Urinary bladder (tissue), 4 donors: ENCODE results near the gene ACAN. TPM values are rescaled to one million over a fixed set of nuclear protein-coding genes. Genes with fewer than 3 reads are reported as not detected.

Source experiments
- DNase-seq: peaks from one replicate; pipeline ENCODE4 v3.0.0-alpha.2; 2015; ENCODE audit errors: extremely low spot score
- H3K27ac ChIP-seq: one replicate; pipeline ENCODE4 v1.5.1; 2013; ENCODE audit warnings: low read depth, mild to moderate bottlenecking, moderate library complexity
- H3K36me3 ChIP-seq: one replicate; pipeline ENCODE4 v1.6.1; 2013; ENCODE audit warnings: mild to moderate bottlenecking, moderate library complexity; ENCODE audit not compliant: insufficient read depth
- H3K4me1 ChIP-seq: one replicate; pipeline ENCODE4 v1.6.1; 2013; ENCODE audit warnings: mild to moderate bottlenecking, moderate library complexity; ENCODE audit not compliant: insufficient read depth
- H3K4me3 ChIP-seq: one replicate; pipeline ENCODE4 v1.5.1; 2013; ENCODE audit warnings: low read depth, low read length
- WGBS: extraction: QIAGEN DNeasy Blood & Tissue Kit; methylation state at CpG from one replicate; pipeline ENCODE4 v1.1.7; 2013; 5-methylcytosine and 5-hydroxymethylcytosine counted together
- polyA plus RNA-seq: library from polyadenylated mRNA; stranded (reverse); fragments of 200-250 nt; gene quantifications from one replicate; pipeline ENCODE4 v1.2.3, GENCODE V29; 2013
- total RNA-seq: library from RNA; depleted of rRNA; stranded (reverse); fragments of >200 nt; gene quantifications from one replicate; pipeline ENCODE4 v1.2.3, GENCODE V29; 2014
- donor health status: healthy with polysubstance abuse.
- donor health status: healthy.

Gene ACAN
- 5.0 TPM for total RNA-seq
- 0.71 TPM for polyA plus RNA-seq

GRCh38 chr15:88803241-88803919 is at the start of gene ACAN:
Gene ACAN, plus strand, starts transcription at chr15:88803436. Its CDS starts 32,771 bp downstream, at chr15:88836207.
- H3K4me3 ChIP-seq, result peak within 1 kb of the TSS; percentile 7
- H3K27ac ChIP-seq, result no peak within 1 kb of the TSS
- 2% methylated on average over 61 of the region's 61 CpGs for WGBS
- no peaks in the 10 kb centered on the region for H3K36me3 ChIP-seq
- DNase-seq, result no peak
- H3K4me1 ChIP-seq, result no peaks in the 10 kb centered on the region

- Histone ChIP-seq H3K36me3 (no peaks in the 10 kb centered on the region), H3K4me3 (no peak overlapping the region), H3K27ac (no peak overlapping the region), H3K4me1 (no peaks in the 10 kb centered on the region)
- no peak for DNase-seq
- WGBS, result 77% methylated on average over 4 of the region's 4 CpGs
Measured at GRCh38 chr15:88756521-88756920, 46.7 kb upstream of the ACAN start.

GRCh38 chr15:88756921-88757320 is 46.3 kb upstream of the ACAN start:
- Histone ChIP-seq H3K36me3 (no peaks in the 10 kb centered on the region), H3K4me1 (no peaks in the 10 kb centered on the region), H3K4me3 (no peak overlapping the region), H3K27ac (no peak overlapping the region)
- 82% methylated on average over 3 of the region's 3 CpGs for WGBS
- DNase-seq, result no peak

GRCh38 chr15:88759872-88760271 is 43.4 kb upstream of the ACAN start:
- H3K4me3 ChIP-seq, result no peak overlapping the region
- no peak overlapping the region for H3K27ac ChIP-seq
- DNase-seq, result no peak
- H3K36me3 ChIP-seq, result no peaks in the 10 kb centered on the region
- H3K4me1 ChIP-seq, result no peaks in the 10 kb centered on the region
- 52% methylated on average over 1 of the region's 1 CpG for WGBS

GRCh38 chr15:88764448-88764847 is 38.8 kb upstream of the ACAN start:
- WGBS, result 91% methylated on average over 1 of the region's 1 CpG
- DNase-seq, result no peak
- no peaks in the 10 kb centered on the region for H3K4me1 ChIP-seq
- no peak overlapping the region for H3K27ac ChIP-seq
- no peaks in the 10 kb centered on the region for H3K36me3 ChIP-seq
- no peak overlapping the region for H3K4me3 ChIP-seq

GRCh38 chr15:88765212-88765611 is 38.0 kb upstream of the ACAN start:
- Histone ChIP-seq H3K4me3 (no peak overlapping the region), H3K36me3 (no peaks in the 10 kb centered on the region), H3K27ac (no peak overlapping the region), H3K4me1 (no peaks in the 10 kb centered on the region)
- WGBS, result 69% methylated on average over 2 of the region's 2 CpGs
- DNase-seq, result no peak

GRCh38 chr15:88769161-88769971 is 33.9 kb upstream of the ACAN start:
- whole genome bisulfite sequencing, result 6% methylated on average over 38 of the region's 38 CpGs
- Histone ChIP-seq H3K36me3 (no peaks in the 10 kb centered on the region), H3K4me1 (no peaks in the 10 kb centered on the region), H3K27ac (no peak overlapping the region), H3K4me3 (no peak overlapping the region)
- no peak for DNase-seq

GRCh38 chr15:88775776-88776175 is 27.5 kb upstream of the ACAN start:
- Histone ChIP-seq H3K27ac (no peak overlapping the region), H3K4me1 (no peaks in the 10 kb centered on the region), H3K36me3 (no peaks in the 10 kb centered on the region), H3K4me3 (no peak overlapping the region)
- 92% methylated on average over 4 of the region's 4 CpGs for WGBS
- no peak for DNase-seq

GRCh38 chr15:88776646-88777045 is 26.6 kb upstream of the ACAN start:
- no peak for DNase-seq
- WGBS, result 73% methylated on average over 3 of the region's 3 CpGs
- H3K4me1 ChIP-seq, result no peaks in the 10 kb centered on the region

GRCh38 chr15:88779944-88780343 is 23.3 kb upstream of the ACAN start:
- Histone ChIP-seq H3K36me3 (no peaks in the 10 kb centered on the region), H3K27ac (no peak overlapping the region), H3K4me1 (no peaks in the 10 kb centered on the region), H3K4me3 (no peak overlapping the region)
- DNase-seq, result no peak
- WGBS, result 92% methylated on average over 1 of the region's 1 CpG

More at GRCh38 chr15:88776646-88777045, 26.6 kb upstream of the ACAN start:
- H3K4me3 ChIP-seq, result no peak overlapping the region
- H3K27ac ChIP-seq, result no peak overlapping the region
- H3K36me3 ChIP-seq, result no peaks in the 10 kb centered on the region

GRCh38 chr15:88782465-88782864 is 20.8 kb upstream of the ACAN start:
- Histone ChIP-seq H3K27ac (no peak overlapping the region), H3K4me1 (no peaks in the 10 kb centered on the region), H3K36me3 (no peaks in the 10 kb centered on the region), H3K4me3 (no peak overlapping the region)
- DNase-seq, result no peak
- 71% methylated on average over 8 of the region's 8 CpGs for WGBS

GRCh38 chr15:88785217-88785616 is 18.0 kb upstream of the ACAN start:
- H3K4me1 ChIP-seq, result no peaks in the 10 kb centered on the region
- WGBS, result 69% methylated on average over 2 of the region's 2 CpGs
- no peak overlapping the region for H3K4me3 ChIP-seq
- DNase-seq, result no peak
- no peak overlapping the region for H3K27ac ChIP-seq
- no peaks in the 10 kb centered on the region for H3K36me3 ChIP-seq

- H3K4me1 ChIP-seq, result no peaks in the 10 kb centered on the region
- H3K27ac ChIP-seq, result no peak overlapping the region
- H3K36me3 ChIP-seq, result no peaks in the 10 kb centered on the region
- H3K4me3 ChIP-seq, result no peak overlapping the region
- WGBS, result 75% methylated on average over 3 of the region's 3 CpGs
- DNase-seq, result no peak
Measured at GRCh38 chr15:88788036-88788435, 15.2 kb upstream of the ACAN start.

GRCh38 chr15:88788816-88789215 is 14.4 kb upstream of the ACAN start:
- Histone ChIP-seq H3K27ac (no peak overlapping the region), H3K4me1 (no peaks in the 10 kb centered on the region), H3K4me3 (no peak overlapping the region), H3K36me3 (no peaks in the 10 kb centered on the region)
- no peak for DNase-seq
